Heart left ventricle (tissue), 16 donors: ENCODE results near the gene BOK. TPM values are rescaled to one million over a fixed set of nuclear protein-coding genes. Genes with fewer than 3 reads are reported as not detected.
"Not testable (repeated sequence)": the region's sequence is repeated elsewhere in the genome, so short reads cannot be mapped to it uniquely, and the experiment has no call there.

Experiments used
- ATAC-seq, 4 donors: fragments of 200-7000 bp; cut with Tn5 transposase; one replicate each; pipeline ENCODE4 v1.9.1; 2020 to 2022; ENCODE audit warnings: moderate library complexity in 4 of 4, mild to moderate bottlenecking in 3 of 4, moderate number of reproducible peaks in 1 of 4
- DNase-seq, 5 donors: peaks; one replicate each; pipeline ENCODE4 v3.0.0-alpha.2; 2020
- H3K27ac ChIP-seq, 12 donors: fragments of 200-600 bp; sonication (generic) in 4 of 12; one replicate each; pipeline versions ENCODE4 v1.5.0 to v1.8.0; 2016 to 2022; ENCODE audit warnings: mild to moderate bottlenecking in 2 of 12
- H3K27me3 ChIP-seq, 9 donors: fragments of 200-600 bp; sonication (generic) in 2 of 9; one replicate each; pipeline versions ENCODE4 v1.5.1 to v1.8.0; 2016 to 2022; ENCODE audit warnings: mild to moderate bottlenecking in 3 of 9
- H3K36me3 ChIP-seq, 9 donors: fragments of 200-600 bp; sonication (generic) in 2 of 9; one replicate each; pipeline versions ENCODE4 v1.5.0 to v1.8.0; 2018 to 2022; ENCODE audit warnings: mild to moderate bottlenecking in 2 of 9
- H3K4me1 ChIP-seq, 12 donors: fragments of 200-600 bp; sonication (generic) in 4 of 12; one replicate each; pipeline versions ENCODE4 v1.5.0 to v1.8.0; 2016 to 2022; ENCODE audit warnings: mild to moderate bottlenecking in 3 of 12
- H3K4me3 ChIP-seq, 12 donors: fragments of 200-600 bp; sonication (generic) in 4 of 12; one replicate each; pipeline versions ENCODE4 v1.5.0 to v1.8.0; 2017 to 2022; ENCODE audit warnings: mild to moderate bottlenecking in 9 of 12, moderate library complexity in 4 of 12
- H3K9me3 ChIP-seq, 12 donors: fragments of 200-600 bp; sonication (generic) in 4 of 12; one replicate each; pipeline versions ENCODE4 v1.5.0 to v1.8.0; 2016 to 2022; ENCODE audit warnings: mild to moderate bottlenecking in 1 of 12
- POLR2A ChIP-seq, 2 donors: fragments of 450-650 bp; IDR thresholded peaks; one replicate each; pipeline ENCODE4 v1.6.1; 2017; ENCODE audit warnings: antibody characterized with exemption in 2 of 2, mild to moderate bottlenecking in 2 of 2, moderate library complexity in 2 of 2
- WGBS, 4 donors: extraction: QIAGEN DNeasy Blood & Tissue Kit in 2 of 4; methylation state at CpG; one replicate each; pipeline versions ENCODE4 v1.1.5 to v1.1.7; 2013 to 2018; 5-methylcytosine and 5-hydroxymethylcytosine counted together
- intact Hi-C, 10 donors: fragments of 100-400 bp; cut with DNase I; formaldehyde crosslinking; loops; one replicate each; pipeline versions ENCODE4 v1.11.1 to v1.14.2; 2022
- polyA plus RNA-seq, 2 donors: library from polyadenylated mRNA; stranded (reverse); fragments of 200-250 nt; gene quantifications; one replicate each; pipeline ENCODE4 v1.2.3, GENCODE V29; 2013
- total RNA-seq, 9 donors: library from RNA; depleted of rRNA in 2 of 9; stranded (reverse); fragments of >200 nt in 2 of 9; fragmentation: NEBNext Ultra II Directional in 3 of 9; extraction: Animal tissue kit (Norgen Biotek cat#: 25700) in 3 of 9; gene quantifications; one replicate each; pipeline versions ENCODE4 v1.1.0 to v1.2.4, GENCODE V29; 2016 to 2023
- TF ChIP-seq, protein P1 (sequence below), 12 donors: fragments of 200-600 bp; sonication (generic) in 4 of 12; IDR thresholded peaks; one replicate each; pipeline versions ENCODE4 v1.5.0 to v1.8.0; 2018 to 2022; ENCODE audit warnings: antibody characterized with exemption in 12 of 12, mild to moderate bottlenecking in 5 of 12
- donor health status: ischemic (EF 13 %, LVEDD 7.1; RV severe dilation, severe dysfunction).
- donor health status: healthy with polysubstance abuse.
- donor health status: DM: no; HTN: yes; CAD: no.
- donor health status: DM: no; HTN: no; CAD: no.
- donor health status: ischemic (EF 25% LVEDD 6.9; RV normal size, moderate dysfunction).
- donor health status: ischemic (EF 25% LVEDD 5.7; RV mildly dilated, moderate dysfunction).
- donor health status: healthy.
- donor health status: DM: yes; HTN: yes; CAD: no.
- donor health status: ischemic (EF 35%, LVEDD 5.7; RV mildly dilated, moderate dysfunction).
- donor health status: nonischemic (EF 11% LVEDD 7.7; RV severe dilation, severe dysfunction).
- donor health status: DM: yes; HTN: yes; CAD: no.
- donor health status: PGD.
- donor health status: ischemic (EF 29% LVEDD 5.4; RV normal size, mild dysfunction).
- donor health status: nonischemic (EF 23%, LVEDD 6.1; RV moderate dilation, normal function).

The BOK gene
- total and polyA plus RNA-seq, 11 donors: 1.4 to 22.3 (median 8.4) TPM

DNA sequence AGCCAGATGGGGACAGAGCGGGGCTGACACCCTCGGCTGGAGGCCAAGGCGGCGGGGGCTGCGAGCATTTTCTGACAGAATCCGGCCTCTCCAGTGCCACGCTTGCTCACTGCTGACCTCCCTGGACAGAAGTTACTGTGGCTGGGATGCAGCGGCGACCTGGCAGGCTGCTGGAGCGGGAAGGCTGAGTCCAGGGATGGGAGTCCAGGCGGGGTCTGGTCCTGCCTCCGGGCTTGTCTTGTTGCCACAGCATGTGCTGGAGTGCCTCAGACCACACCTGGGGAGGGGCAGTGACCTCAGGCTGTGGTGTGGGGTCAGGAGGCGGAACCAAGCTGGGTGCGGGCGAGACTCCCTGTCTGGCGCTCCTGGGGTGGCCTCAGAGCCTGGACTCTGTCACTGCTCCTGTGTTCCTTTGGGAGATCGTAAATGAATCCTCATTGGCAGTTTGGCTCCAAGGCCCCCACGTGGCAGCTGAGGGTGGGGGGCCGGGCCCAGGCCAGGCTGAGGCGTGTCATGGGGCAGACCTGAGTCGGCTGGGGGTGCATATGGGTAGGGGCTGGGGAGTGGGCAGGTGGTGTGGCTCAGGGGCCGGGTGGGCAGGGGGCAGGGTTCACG, 5.5 kb downstream of the BOK start:
- H3K36me3 ChIP-seq: peaks cover 0 to 9% (median 0%) of the 10 kb centered on the region in 9 donors
- H3K27me3 ChIP-seq: peaks cover 0 to 9% (median 0%) of the 10 kb centered on the region in 9 donors
- no peak overlapping the region for H3K4me3 ChIP-seq
- DNase-seq: peak in 1 of 5 donors; percentile 60
- peak in 2 of 4 donors; percentile 2 to 8 for ATAC-seq
- TF ChIP-seq POLR2A (IDR thresholded peaks at IDR 0.05): no peak
- TF ChIP-seq, protein P1, sequence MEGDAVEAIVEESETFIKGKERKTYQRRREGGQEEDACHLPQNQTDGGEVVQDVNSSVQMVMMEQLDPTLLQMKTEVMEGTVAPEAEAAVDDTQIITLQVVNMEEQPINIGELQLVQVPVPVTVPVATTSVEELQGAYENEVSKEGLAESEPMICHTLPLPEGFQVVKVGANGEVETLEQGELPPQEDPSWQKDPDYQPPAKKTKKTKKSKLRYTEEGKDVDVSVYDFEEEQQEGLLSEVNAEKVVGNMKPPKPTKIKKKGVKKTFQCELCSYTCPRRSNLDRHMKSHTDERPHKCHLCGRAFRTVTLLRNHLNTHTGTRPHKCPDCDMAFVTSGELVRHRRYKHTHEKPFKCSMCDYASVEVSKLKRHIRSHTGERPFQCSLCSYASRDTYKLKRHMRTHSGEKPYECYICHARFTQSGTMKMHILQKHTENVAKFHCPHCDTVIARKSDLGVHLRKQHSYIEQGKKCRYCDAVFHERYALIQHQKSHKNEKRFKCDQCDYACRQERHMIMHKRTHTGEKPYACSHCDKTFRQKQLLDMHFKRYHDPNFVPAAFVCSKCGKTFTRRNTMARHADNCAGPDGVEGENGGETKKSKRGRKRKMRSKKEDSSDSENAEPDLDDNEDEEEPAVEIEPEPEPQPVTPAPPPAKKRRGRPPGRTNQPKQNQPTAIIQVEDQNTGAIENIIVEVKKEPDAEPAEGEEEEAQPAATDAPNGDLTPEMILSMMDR (IDR thresholded peaks at IDR 0.05): no peak
- peaks cover 0 to 51% (median 22%) of the 10 kb centered on the region in 12 donors for H3K4me1 ChIP-seq
- WGBS, 4 donors: 82 to 94% (median 85%) methylated on average over 3 to 23 of the region's 23 CpGs
- H3K27ac ChIP-seq: peak overlapping the region in 1 of 12 donors; percentile 86
- intact Hi-C loops: loop anchor here in 1 of 10 donors (5.0 kb wide), 1 partner anchor 57 kb away; the partner anchor contains the start of gene STK25
- H3K9me3 ChIP-seq: no peaks in the 10 kb centered on the region

DNA sequence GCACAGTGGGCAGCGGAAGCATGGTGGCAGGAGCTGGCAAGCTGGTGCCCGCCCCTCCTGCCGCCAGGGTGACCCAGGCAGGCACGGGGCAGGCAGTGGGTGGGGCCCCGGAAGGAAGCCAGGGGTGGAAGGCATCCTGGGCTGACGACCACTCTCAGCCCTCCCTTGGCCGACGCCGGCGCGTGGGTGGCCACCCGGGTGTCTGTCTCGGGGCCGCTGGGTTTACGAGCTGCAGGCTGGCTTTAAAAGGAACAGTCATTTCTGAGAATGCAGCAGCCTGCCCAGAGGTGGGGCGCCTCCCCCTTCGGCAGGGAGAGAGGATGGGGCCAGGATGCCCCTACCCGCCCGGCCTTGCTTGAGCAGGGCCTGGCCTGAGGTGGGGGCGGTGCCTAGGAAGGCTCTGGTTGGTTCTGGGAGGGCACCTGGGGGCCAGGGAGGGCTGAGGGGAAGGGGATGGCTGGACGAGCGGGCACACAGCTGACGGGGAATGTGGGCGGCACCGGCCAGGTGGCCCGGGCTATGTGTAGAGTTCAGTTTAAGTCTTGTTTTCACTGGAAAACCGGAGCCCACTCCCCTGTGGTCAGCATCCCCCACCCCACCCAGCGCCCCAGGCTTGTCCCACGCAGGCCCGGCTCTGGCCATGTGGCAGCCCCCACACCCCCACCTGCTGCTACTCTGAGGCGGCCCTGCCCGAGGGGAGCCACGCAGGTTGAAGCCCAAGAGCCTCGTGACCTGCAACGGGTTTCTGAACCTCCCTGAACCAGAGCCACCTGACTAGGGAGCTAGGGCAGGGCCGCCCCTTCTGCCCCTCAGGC, 6.3 kb downstream of the BOK start:
- H3K27me3 ChIP-seq: peaks cover 0 to 2% (median 0%) of the 10 kb centered on the region in 9 donors
- peaks cover 0 to 43% (median 20%) of the 10 kb centered on the region in 12 donors for H3K4me1 ChIP-seq
- ATAC-seq: peak in 1 of 4 donors; percentile 2
- TF ChIP-seq, protein P1 (IDR thresholded peaks at IDR 0.05): no peak
- TF ChIP-seq POLR2A (IDR thresholded peaks at IDR 0.05): no peak
- DNase-seq: no peak
- 64 to 88% (median 85%) methylated on average over 20 to 36 of the region's 36 CpGs for WGBS, 4 donors
- H3K9me3 ChIP-seq: no peaks in the 10 kb centered on the region
- peak overlapping the region in 1 of 12 donors; percentile 86 for H3K27ac ChIP-seq
- peaks cover 0 to 9% (median 0%) of the 10 kb centered on the region in 9 donors for H3K36me3 ChIP-seq
- H3K4me3 ChIP-seq: no peak overlapping the region
- intact Hi-C loops: loop anchor here in 1 of 10 donors (5.0 kb wide), 1 partner anchor 58 kb away; the partner anchor contains the start of gene STK25

DNA sequence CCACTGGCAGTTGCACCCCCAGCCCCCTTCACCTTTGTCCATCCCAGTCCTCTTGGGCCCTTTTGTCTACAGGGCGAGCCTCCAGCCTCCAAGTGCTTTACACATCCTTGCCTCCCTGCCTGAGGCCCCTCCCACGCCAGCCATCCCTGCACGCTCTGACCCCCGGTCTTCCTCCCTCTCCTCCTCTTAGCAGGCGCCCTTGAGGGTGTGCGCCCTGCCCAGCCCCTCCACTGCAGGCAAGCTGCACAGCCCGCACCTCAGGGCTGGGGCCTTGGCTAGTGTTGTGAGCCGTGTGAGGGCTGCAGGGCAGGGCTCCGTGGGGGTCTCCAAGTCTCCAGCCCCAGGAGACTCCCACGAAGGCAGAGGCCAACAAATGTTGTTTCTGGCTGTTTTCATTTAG, 6.9 kb downstream of the BOK start:
- DNase-seq: no peak
- peak overlapping the region in 1 of 12 donors; percentile 86 for H3K27ac ChIP-seq

DNA sequence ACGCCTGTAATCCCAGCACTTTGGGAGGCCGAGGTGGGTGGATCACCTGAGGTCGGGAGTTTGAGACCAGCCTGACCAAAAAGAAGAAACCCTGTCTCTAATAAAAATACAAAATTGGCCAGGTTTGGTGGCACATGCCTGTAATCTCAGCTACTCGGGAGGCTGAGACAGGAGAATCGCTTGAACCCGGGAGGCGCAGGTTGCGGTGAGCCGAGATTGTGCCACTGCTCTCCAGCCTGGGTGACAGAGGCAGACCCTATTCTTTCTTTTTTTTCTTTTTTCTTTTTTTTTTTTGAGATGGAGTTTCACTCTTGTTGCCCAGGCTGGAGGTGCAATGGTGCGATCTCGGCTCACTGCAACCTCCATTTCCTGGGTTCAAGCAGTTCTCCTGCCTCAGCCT, 7.5 kb downstream of the BOK start:
- WGBS, 4 donors: 93 to 96% (median 94%) methylated on average over 11 of the region's 11 CpGs
- DNase-seq, H3K27me3 ChIP-seq, intact Hi-C loops, ATAC-seq, H3K4me3 ChIP-seq, H3K9me3 ChIP-seq, H3K27ac ChIP-seq, H3K36me3 ChIP-seq: not testable (repeated sequence)
- H3K4me1 ChIP-seq: peaks cover 0 to 33% (median 8%) of the 10 kb centered on the region in 12 donors

More for the DNA sequence above, 6.9 kb downstream of the BOK start:
- no peaks in the 10 kb centered on the region for H3K27me3 ChIP-seq
- H3K36me3 ChIP-seq: peaks cover 0 to 9% (median 0%) of the 10 kb centered on the region in 9 donors
- no peak overlapping the region for H3K4me3 ChIP-seq
- H3K4me1 ChIP-seq: peaks cover 0 to 37% (median 14%) of the 10 kb centered on the region in 12 donors
- no peak for ATAC-seq
- intact Hi-C loops: no loop called here
- TF ChIP-seq, protein P1 (IDR thresholded peaks at IDR 0.05): no peak
- no peak for TF ChIP-seq POLR2A (IDR thresholded peaks at IDR 0.05)
- WGBS, 4 donors: 72 to 79% (median 75%) methylated on average over 10 of the region's 10 CpGs
- no peaks in the 10 kb centered on the region for H3K9me3 ChIP-seq
